Measurements from ENCODE around the gene PRSS36.

- TF ChIP-seq CTCF (IDR thresholded peaks at IDR 0.05; ENCODE audit: low read length) (no peak), EZH2 (IDR thresholded peaks at IDR 0.05; ENCODE audit: borderline replicate concordance, low read length) (no peak)
These were observed 6.7 kb downstream of the PRSS36 start for GRCh38 chr16:31143011-31143693.

All from OCI-LY1 (cell line).